Measurements from ENCODE around the gene FZD1.

FZD1 gene

GRCh38 chr7:91264046-91264923 lies at the start of gene FZD1:
Gene FZD1 (plus strand): TSS chr7:91264433. CDS start chr7:91264881, 448 bp downstream.
- peak; percentile 96 to 98 for DNase-seq

- DNase-seq, result no peak
Measured at GRCh38 chr7:91226411-91226810, 37.8 kb upstream of the FZD1 start.

- no peak for DNase-seq
Measured at GRCh38 chr7:91228327-91228726, 35.9 kb upstream of the FZD1 start.

GRCh38 chr7:91228927-91229558 lies 35.2 kb upstream of the FZD1 start:
- no peak for DNase-seq

- no peak for DNase-seq
Measured at GRCh38 chr7:91230100-91230499, 34.1 kb upstream of the FZD1 start.

GRCh38 chr7:91230503-91230902 lies 33.7 kb upstream of the FZD1 start:
- no peak for DNase-seq

- DNase-seq, result no peak
Measured at GRCh38 chr7:91233212-91233611, 31.0 kb upstream of the FZD1 start.

- no peak for DNase-seq
Measured at GRCh38 chr7:91235211-91235832, 28.9 kb upstream of the FZD1 start.

- DNase-seq, result no peak
Measured at GRCh38 chr7:91239171-91239604, 25.0 kb upstream of the FZD1 start.

GRCh38 chr7:91239772-91240171 lies 24.5 kb upstream of the FZD1 start:
- no peak for DNase-seq

- no peak for DNase-seq
Measured at GRCh38 chr7:91240376-91240941, 23.8 kb upstream of the FZD1 start.

GRCh38 chr7:91242097-91242844 lies 22.0 kb upstream of the FZD1 start:
- peak; percentile 13 to 41 for DNase-seq

GRCh38 chr7:91243591-91244301 lies 20.5 kb upstream of the FZD1 start:
- peak; percentile 25 to 71 for DNase-seq

GRCh38 chr7:91247500-91247899 lies 16.7 kb upstream of the FZD1 start:
- no peak for DNase-seq

GRCh38 chr7:91248996-91249395 lies 15.2 kb upstream of the FZD1 start:
- no peak for DNase-seq

GRCh38 chr7:91249506-91250233 lies 14.6 kb upstream of the FZD1 start:
- DNase-seq, result no peak

- DNase-seq, result no peak
Measured at GRCh38 chr7:91250706-91251105, 13.5 kb upstream of the FZD1 start.

GRCh38 chr7:91251877-91252276 lies 12.4 kb upstream of the FZD1 start:
- DNase-seq, result no peak

GRCh38 chr7:91263384-91264045 lies 718 bp upstream of the FZD1 start:
- DNase-seq, result no peak

- DNase-seq, result peak; percentile 35 to 42
Measured at GRCh38 chr7:91264924-91265681, 870 bp downstream of the FZD1 start.
